H9 (cell line): ENCODE measurements around the gene CHST15. TPM values are rescaled to one million over a fixed set of nuclear protein-coding genes. Genes with fewer than 3 reads are reported as not detected.

Experiments used
- DNase-seq: peaks from one replicate; pipeline ENCODE4 v3.0.0-alpha.2; 2017
- H2AFZ ChIP-seq: one replicate; pipeline ENCODE4 v1.6.1; 2013; ENCODE audit warnings: mild to moderate bottlenecking, low read length, control low read depth, moderate library complexity
- H2AK5ac ChIP-seq: 2 replicates; pipeline ENCODE4 v1.6.1; 2013; ENCODE audit warnings: low read length, control low read depth, mixed read lengths; ENCODE audit not compliant: insufficient read length
- H2BK120ac ChIP-seq: one replicate; pipeline ENCODE4 v1.6.1; 2013; ENCODE audit warnings: low read depth, mild to moderate bottlenecking, low read length, control low read depth, inconsistent platforms; ENCODE audit not compliant: poor library complexity, severe bottlenecking
- H2BK12ac ChIP-seq: 2 replicates; pipeline ENCODE4 v1.6.1; 2013; ENCODE audit warnings: low read length, control low read depth, mixed read lengths, low read depth; ENCODE audit not compliant: insufficient read length
- H2BK15ac ChIP-seq: 2 replicates; pipeline ENCODE4 v1.6.1; 2013; ENCODE audit warnings: low read depth, low read length, control low read depth
- H2BK20ac ChIP-seq: one replicate; pipeline ENCODE4 v1.6.1; 2013; ENCODE audit warnings: low read depth, mild to moderate bottlenecking, low read length, control low read depth, inconsistent platforms; ENCODE audit not compliant: poor library complexity, severe bottlenecking
- H2BK5ac ChIP-seq: 2 replicates; pipeline ENCODE4 v1.6.1; 2013; ENCODE audit warnings: low read length, control low read depth, mixed read lengths; ENCODE audit not compliant: insufficient read length
- H3K14ac ChIP-seq: 2 replicates; pipeline ENCODE4 v1.6.1; 2013; ENCODE audit warnings: low read length, control low read depth; ENCODE audit not compliant: insufficient read depth
- H3K18ac ChIP-seq: 2 replicates; pipeline ENCODE4 v1.6.1; 2013; ENCODE audit warnings: low read depth, mild to moderate bottlenecking, mixed read lengths, low read length, control low read depth; ENCODE audit not compliant: insufficient read length
- H3K23ac ChIP-seq: 2 replicates; pipeline ENCODE4 v1.6.1; 2013; ENCODE audit warnings: low read length, control low read depth, mixed read lengths, low read depth; ENCODE audit not compliant: insufficient read length
- H3K23me2 ChIP-seq: 2 replicates; pipeline ENCODE4 v1.6.1; 2013; ENCODE audit warnings: low read depth, mild to moderate bottlenecking, mixed read lengths, low read length, control low read depth; ENCODE audit not compliant: insufficient read length, poor library complexity, severe bottlenecking
- H3K27ac ChIP-seq: 2 replicates; pipeline ENCODE4 v1.5.1; 2013; ENCODE audit warnings: low read length, control low read depth, mixed read lengths, low read depth; ENCODE audit not compliant: insufficient read length
- H3K27me3 ChIP-seq: 2 replicates; pipeline ENCODE4 v1.6.1; 2013; ENCODE audit warnings: low read length, control low read depth, inconsistent platforms; ENCODE audit not compliant: insufficient read depth
- H3K4ac ChIP-seq: 2 replicates; pipeline ENCODE4 v1.6.1; 2013; ENCODE audit warnings: low read depth, mild to moderate bottlenecking, control low read depth, inconsistent platforms, low read length, moderate library complexity
- H3K4me1 ChIP-seq: 2 replicates; pipeline ENCODE4 v1.6.1; 2013; ENCODE audit warnings: low read length, control low read depth, inconsistent platforms; ENCODE audit not compliant: insufficient read depth
- H3K4me2 ChIP-seq: 2 replicates; pipeline ENCODE4 v1.6.1; 2013; ENCODE audit warnings: low read length, control low read depth, mixed read lengths; ENCODE audit not compliant: insufficient read length, insufficient read depth
- H3K56ac ChIP-seq: 2 replicates; pipeline ENCODE4 v1.6.1; 2013; ENCODE audit warnings: low read depth, mild to moderate bottlenecking, mixed read lengths, low read length, control low read depth; ENCODE audit not compliant: insufficient read length
- H3K79me1 ChIP-seq: 2 replicates; pipeline ENCODE4 v1.6.1; 2013; ENCODE audit warnings: low read depth, mild to moderate bottlenecking, moderate library complexity, low read length, control low read depth, inconsistent platforms; ENCODE audit not compliant: insufficient read depth, poor library complexity, severe bottlenecking
- H3K79me2 ChIP-seq: 2 replicates; pipeline ENCODE4 v1.6.1; 2013; ENCODE audit warnings: low read length, control low read depth, inconsistent platforms; ENCODE audit not compliant: insufficient read depth
- H3K9ac ChIP-seq: 2 replicates; pipeline ENCODE4 v1.6.1; 2013; ENCODE audit warnings: low read length, control low read depth, mixed read lengths; ENCODE audit not compliant: insufficient read length; ENCODE audit errors: extremely low read depth
- H3K9me3 ChIP-seq: one replicate; pipeline ENCODE4 v1.6.1; 2013; ENCODE audit warnings: low read depth, low read length, inconsistent platforms; ENCODE audit not compliant: control insufficient read depth
- H3T11ph ChIP-seq: one replicate; pipeline ENCODE4 v1.6.1; 2013; ENCODE audit warnings: mild to moderate bottlenecking, low read length, control low read depth, inconsistent platforms
- H4K20me1 ChIP-seq: one replicate; pipeline ENCODE4 v1.6.1; 2013; ENCODE audit not compliant: control insufficient read depth, insufficient read length, insufficient read depth
- H4K5ac ChIP-seq: 2 replicates; pipeline ENCODE4 v1.6.1; 2013; ENCODE audit warnings: low read depth, mild to moderate bottlenecking, mixed read lengths, low read length, control low read depth; ENCODE audit not compliant: insufficient read length
- H4K8ac ChIP-seq: replicated peaks from 2 replicates; pipeline ENCODE4 v1.6.1; 2013; ENCODE audit warnings: low read length, control low read depth, mixed read lengths, low read depth; ENCODE audit not compliant: insufficient read length
- H4K91ac ChIP-seq: 2 replicates; pipeline ENCODE4 v1.6.1; 2013; ENCODE audit warnings: low read depth, mild to moderate bottlenecking, moderate library complexity, mixed read lengths, low read length, control low read depth; ENCODE audit not compliant: insufficient read length
- H3K27ac Mint-ChIP-seq, 3 experiments: 2 replicates in 2 of 3; 3 replicates in 1 of 3; pipeline ENCODE4 v1.8.0; 2020 to 2021; ENCODE audit warnings: mixed read lengths in 3 of 3, mild to moderate bottlenecking in 1 of 3, moderate library complexity in 1 of 3
- H3K27me3 Mint-ChIP-seq: 2 replicates; pipeline ENCODE4 v1.8.0; 2021; ENCODE audit warnings: low read depth, mild to moderate bottlenecking, moderate library complexity, mixed read lengths
- H3K36me3 Mint-ChIP-seq, 3 experiments: 2 replicates in 2 of 3; 3 replicates in 1 of 3; pipeline ENCODE4 v1.8.0; 2020 to 2021; ENCODE audit warnings: low read depth in 3 of 3, mixed read lengths in 3 of 3; ENCODE audit not compliant: insufficient read depth in 1 of 3
- H3K4me1 Mint-ChIP-seq, 2 experiments: 2 replicates each; pipeline ENCODE4 v1.8.0; 2020; ENCODE audit warnings: mixed read lengths in 2 of 2
- H3K4me3 Mint-ChIP-seq, 2 experiments: 2 replicates in 1 of 2; 3 replicates in 1 of 2; pipeline ENCODE4 v1.8.0; 2020 to 2021; ENCODE audit warnings: mild to moderate bottlenecking in 2 of 2, mixed read lengths in 2 of 2, moderate library complexity in 1 of 2
- H3K9me3 Mint-ChIP-seq, 2 experiments: 2 replicates in 1 of 2; 3 replicates in 1 of 2; pipeline ENCODE4 v1.8.0; 2020; ENCODE audit warnings: mild to moderate bottlenecking in 2 of 2, mixed read lengths in 2 of 2, moderate library complexity in 1 of 2
- WGBS: extraction: QIAGEN DNeasy Blood & Tissue Kit; methylation state at CpG from one replicate; pipeline ENCODE4 v1.1.7; 2013; ENCODE audit warnings: missing lambda C conversion rate, low lambda C conversion rate, mixed read lengths; ENCODE audit not compliant: insufficient read length; ENCODE audit errors: extremely low coverage; 5-methylcytosine and 5-hydroxymethylcytosine counted together
- total RNA-seq: library from RNA; stranded (reverse); gene quantifications from 2 replicates; pipeline ENCODE4 v1.2.1, GENCODE V29; 2021
- TF ChIP-seq, protein P1 (sequence below): fragments of 200-600 bp; sonication (generic); conservative IDR thresholded peaks from 3 replicates; pipeline ENCODE4 v1.8.0; 2021; ENCODE audit warnings: antibody characterized with exemption, mild to moderate bottlenecking

CHST15 gene
- total RNA-seq, 1 experiment from 2014 or later, result 8.7 TPM

DNA sequence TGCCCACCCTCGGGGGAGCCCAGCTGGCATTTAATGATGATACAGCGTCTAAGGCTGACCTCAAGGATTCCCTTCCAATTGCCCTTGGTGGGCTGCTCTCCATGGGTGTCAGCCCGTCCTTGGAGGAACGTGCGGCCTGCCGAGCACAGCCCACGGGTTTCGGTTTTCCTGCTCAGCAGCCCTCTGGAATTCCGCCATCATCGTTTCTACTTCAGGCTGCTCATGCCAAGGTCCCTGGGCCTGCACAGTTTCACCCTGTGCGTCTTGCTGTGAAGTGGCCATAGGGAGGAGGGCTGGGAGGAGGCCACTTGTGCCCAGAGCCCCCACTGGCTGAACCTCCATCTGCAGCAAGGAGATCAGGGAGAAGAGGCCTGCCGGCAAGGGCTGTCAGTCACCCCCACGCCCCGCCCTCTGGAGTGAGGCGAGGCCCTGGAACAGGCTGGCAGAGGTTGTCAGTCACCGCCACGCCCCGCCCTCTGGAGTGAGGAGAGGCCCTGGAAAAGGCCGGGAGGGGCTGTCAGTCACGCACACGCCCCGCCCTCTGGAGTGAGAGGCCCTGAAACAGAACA, 82.8 kb downstream of the CHST15 start:
- Mint-ChIP-seq H3K36me3 (peaks cover 30 to 39% (median 30%) of the 10 kb centered on the region in 3 experiments), H3K27ac (no peak overlapping the region), H3K27me3 (peaks cover 2% of the 10 kb centered on the region), H3K4me3 (no peak overlapping the region), H3K4me1 (peaks cover 19 to 29% of the 10 kb centered on the region in 2 experiments), H3K9me3 (peaks cover 9 to 15% of the 10 kb centered on the region in 2 experiments; a peak in 4 of 5 replicates)
- Histone ChIP-seq H2BK20ac (no peak overlapping the region), H3K56ac (no peak overlapping the region), H3K4me2 (no peak overlapping the region), H2BK120ac (no peak overlapping the region), H2AFZ (no peak overlapping the region), H3K23ac (no peak overlapping the region), H4K5ac (no peak overlapping the region), H4K8ac (no peak overlapping the region), H3K4ac (no peak overlapping the region), H3K79me1 (no peaks in the 10 kb centered on the region), H3K14ac (no peak overlapping the region), H2BK5ac (no peak overlapping the region), H3K27me3 (no peaks in the 10 kb centered on the region), H3K79me2 (no peaks in the 10 kb centered on the region), H2AK5ac (no peak overlapping the region), H3K27ac (no peak overlapping the region), H2BK12ac (no peak overlapping the region), H4K20me1 (no peaks in the 10 kb centered on the region), H3K4me1 (no peaks in the 10 kb centered on the region), H4K91ac (no peak overlapping the region), H3K9ac (no peak overlapping the region), H2BK15ac (no peak overlapping the region), H3K9me3 (no peaks in the 10 kb centered on the region), H3K18ac (no peak overlapping the region), H3K23me2 (no peaks in the 10 kb centered on the region), H3T11ph (no peak overlapping the region)
- no CpG with 5 or more reads among the region's 22 CpGs for WGBS
- TF ChIP-seq, protein P1, sequence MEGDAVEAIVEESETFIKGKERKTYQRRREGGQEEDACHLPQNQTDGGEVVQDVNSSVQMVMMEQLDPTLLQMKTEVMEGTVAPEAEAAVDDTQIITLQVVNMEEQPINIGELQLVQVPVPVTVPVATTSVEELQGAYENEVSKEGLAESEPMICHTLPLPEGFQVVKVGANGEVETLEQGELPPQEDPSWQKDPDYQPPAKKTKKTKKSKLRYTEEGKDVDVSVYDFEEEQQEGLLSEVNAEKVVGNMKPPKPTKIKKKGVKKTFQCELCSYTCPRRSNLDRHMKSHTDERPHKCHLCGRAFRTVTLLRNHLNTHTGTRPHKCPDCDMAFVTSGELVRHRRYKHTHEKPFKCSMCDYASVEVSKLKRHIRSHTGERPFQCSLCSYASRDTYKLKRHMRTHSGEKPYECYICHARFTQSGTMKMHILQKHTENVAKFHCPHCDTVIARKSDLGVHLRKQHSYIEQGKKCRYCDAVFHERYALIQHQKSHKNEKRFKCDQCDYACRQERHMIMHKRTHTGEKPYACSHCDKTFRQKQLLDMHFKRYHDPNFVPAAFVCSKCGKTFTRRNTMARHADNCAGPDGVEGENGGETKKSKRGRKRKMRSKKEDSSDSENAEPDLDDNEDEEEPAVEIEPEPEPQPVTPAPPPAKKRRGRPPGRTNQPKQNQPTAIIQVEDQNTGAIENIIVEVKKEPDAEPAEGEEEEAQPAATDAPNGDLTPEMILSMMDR, result no peak; the same call in 2 of the 3 replicates
- peak; percentile 99 for DNase-seq
